Stimulated activated naive CD8-positive, alpha-beta T cell treated with anti-CD3 and anti-CD28 coated beads, Interleukin-15, amount 100 ng/mL, for 72 hours (primary cell): ENCODE results near the gene YPEL4.
"Not testable (repeated sequence)": the region's sequence is repeated elsewhere in the genome, so short reads cannot be mapped to it uniquely, and the experiment has no call there.

ENCODE experiments used
- ATAC-seq: fragments of 150-1000 bp; cut with Tn5 transposase; 2 replicates; pipeline ENCODE4 v1.10.0; 2021; ENCODE audit warnings: mild to moderate bottlenecking, moderate library complexity
- DNase-seq, 2 donors: peaks; one replicate each; pipeline ENCODE4 v3.0.0; 2021 to 2022
- H3K27ac Mint-ChIP-seq, 2 donors: one replicate each; pipeline ENCODE4 v1.8.0; 2022; ENCODE audit warnings: mild to moderate bottlenecking in 2 of 2, mixed read lengths in 2 of 2, moderate library complexity in 2 of 2
- H3K27me3 Mint-ChIP-seq: one replicate; pipeline ENCODE4 v1.8.0; 2022; ENCODE audit warnings: mixed read lengths
- H3K4me1 Mint-ChIP-seq: one replicate; pipeline ENCODE4 v1.8.0; 2022; ENCODE audit warnings: mild to moderate bottlenecking, mixed read lengths
- H3K4me3 Mint-ChIP-seq, 2 donors: one replicate each; pipeline ENCODE4 v1.8.0; 2022; ENCODE audit warnings: mild to moderate bottlenecking in 2 of 2, mixed read lengths in 2 of 2, moderate library complexity in 1 of 2
- H3K9me3 Mint-ChIP-seq, 2 donors: one replicate each; pipeline ENCODE4 v1.8.0; 2022; ENCODE audit warnings: mixed read lengths in 2 of 2

The YPEL4 gene, protein sequence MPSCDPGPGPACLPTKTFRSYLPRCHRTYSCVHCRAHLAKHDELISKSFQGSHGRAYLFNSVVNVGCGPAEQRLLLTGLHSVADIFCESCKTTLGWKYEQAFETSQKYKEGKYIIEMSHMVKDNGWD

GRCh38 chr11:57649826-57650738, at the start of gene YPEL4:
TSS of gene YPEL4 (minus strand) at chr11:57649912. CDS start at chr11:57647107, 2,805 bp downstream.
- Mint-ChIP-seq H3K27me3 (peaks cover 43% of the 10 kb centered on the region), H3K27ac (peak within 1 kb of the TSS; percentile 84 to 88), H3K9me3 (no peaks in the 10 kb centered on the region), H3K4me3 (peak within 1 kb of the TSS; percentile 93 to 99), H3K4me1 (peaks cover 63% of the 10 kb centered on the region)
- ATAC-seq, result peak; percentile 85
- DNase-seq, result peak in 1 of 2 donors; percentile 57

GRCh38 chr11:57698843-57699365, 49.2 kb upstream of the YPEL4 start:
- H3K27ac Mint-ChIP-seq, result no peak overlapping the region
- H3K4me1 Mint-ChIP-seq, result no peaks in the 10 kb centered on the region
- DNase-seq (no peak), ATAC-seq (peak; percentile 12)
- no peaks in the 10 kb centered on the region for H3K27me3 Mint-ChIP-seq
- H3K4me3 Mint-ChIP-seq, result no peak overlapping the region
- no peaks in the 10 kb centered on the region for H3K9me3 Mint-ChIP-seq

GRCh38 chr11:57690474-57690873, 40.8 kb upstream of the YPEL4 start:
- ATAC-seq, H3K9me3 Mint-ChIP-seq, H3K4me1 Mint-ChIP-seq, DNase-seq, H3K27me3 Mint-ChIP-seq, H3K4me3 Mint-ChIP-seq: not testable (repeated sequence)
- peak overlapping the region; percentile 40 to 72 for H3K27ac Mint-ChIP-seq

- H3K4me1 Mint-ChIP-seq, result peaks cover 41% of the 10 kb centered on the region
These were observed 31.5 kb upstream of the YPEL4 start for GRCh38 chr11:57681168-57681567.

GRCh38 chr11:57680552-57680874, 30.8 kb upstream of the YPEL4 start:
- peak overlapping the region in 1 of 2 donors; percentile 14 for H3K4me3 Mint-ChIP-seq
- no peak for DNase-seq
- peak overlapping the region in 1 of 2 donors; percentile 76 for H3K27ac Mint-ChIP-seq
- peaks cover 47% of the 10 kb centered on the region for H3K4me1 Mint-ChIP-seq
- peak; percentile 66 for ATAC-seq
- no peaks in the 10 kb centered on the region for H3K9me3 Mint-ChIP-seq
- no peaks in the 10 kb centered on the region for H3K27me3 Mint-ChIP-seq

More at GRCh38 chr11:57681168-57681567, 31.5 kb upstream of the YPEL4 start:
- Mint-ChIP-seq H3K4me3 (no peak overlapping the region), H3K27ac (peak overlapping the region in 1 of 2 donors; percentile 76), H3K27me3 (no peaks in the 10 kb centered on the region), H3K9me3 (no peaks in the 10 kb centered on the region)
- ATAC-seq, result no peak
- no peak for DNase-seq

DNA sequence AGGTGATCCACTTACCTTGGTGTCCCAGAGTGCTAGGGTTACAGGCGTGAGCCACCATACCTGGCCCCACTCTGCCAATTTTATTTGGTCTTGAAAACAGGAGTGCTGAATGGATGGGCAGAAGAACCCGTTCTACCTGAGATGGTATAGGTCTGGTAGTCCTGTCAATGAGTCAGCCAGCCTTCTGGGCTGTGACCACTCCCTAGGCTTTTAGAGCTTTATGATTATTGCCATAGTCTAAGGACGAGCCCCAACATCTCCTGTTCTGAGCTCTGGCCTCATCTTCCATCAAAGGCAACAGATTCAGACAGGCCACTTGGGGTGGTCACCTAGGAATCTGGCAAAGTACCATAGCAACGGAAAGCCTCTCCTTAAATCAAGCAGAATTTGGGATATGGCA, 29.7 kb upstream of the YPEL4 start:
- H3K27ac Mint-ChIP-seq, result no peak overlapping the region
- H3K4me1 Mint-ChIP-seq, result peaks cover 56% of the 10 kb centered on the region
- H3K27me3 Mint-ChIP-seq, result no peaks in the 10 kb centered on the region
- no peak for ATAC-seq
- H3K9me3 Mint-ChIP-seq, result no peaks in the 10 kb centered on the region
- DNase-seq, result no peak
- no peak overlapping the region for H3K4me3 Mint-ChIP-seq

GRCh38 chr11:57675176-57675941, 25.6 kb upstream of the YPEL4 start:
- H3K27ac Mint-ChIP-seq, result peak overlapping the region; percentile 27 to 70
- peaks cover 76% of the 10 kb centered on the region for H3K4me1 Mint-ChIP-seq
- H3K4me3 Mint-ChIP-seq, result peak overlapping the region in 1 of 2 donors; percentile 9
- H3K9me3 Mint-ChIP-seq, result no peaks in the 10 kb centered on the region
- no peak for ATAC-seq
- DNase-seq, result no peak
- no peaks in the 10 kb centered on the region for H3K27me3 Mint-ChIP-seq

- peaks cover 76% of the 10 kb centered on the region for H3K4me1 Mint-ChIP-seq
- H3K27ac Mint-ChIP-seq, result peak overlapping the region in 1 of 2 donors; percentile 82
- no peak for DNase-seq
- H3K4me3 Mint-ChIP-seq, result peak overlapping the region in 1 of 2 donors; percentile 6
- H3K27me3 Mint-ChIP-seq, result no peaks in the 10 kb centered on the region
- H3K9me3 Mint-ChIP-seq, result no peaks in the 10 kb centered on the region
- no peak for ATAC-seq
These were observed 24.5 kb upstream of the YPEL4 start for GRCh38 chr11:57674251-57674650.

DNA sequence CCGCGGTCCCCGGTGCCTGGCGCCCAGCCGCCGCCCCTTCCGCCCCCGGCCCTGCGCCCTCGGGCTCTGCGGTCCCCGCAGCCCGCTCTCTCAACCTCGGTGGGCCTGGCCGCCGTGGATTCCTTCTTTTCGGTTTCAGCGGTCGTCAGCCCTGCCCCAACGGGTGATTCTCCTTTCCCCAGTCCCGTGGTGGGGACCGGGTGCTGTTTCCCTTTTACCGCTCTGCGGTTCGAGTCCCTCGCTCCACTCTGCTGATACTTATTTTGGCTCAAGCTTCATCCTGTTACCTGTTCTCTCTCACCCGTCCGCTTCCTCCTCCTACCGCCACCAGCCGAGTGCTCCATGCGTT, 18.7 kb upstream of the YPEL4 start:
- DNase-seq, result no peak
- H3K27ac Mint-ChIP-seq, result peak overlapping the region; percentile 99 to 100
- peaks cover 48% of the 10 kb centered on the region for H3K4me1 Mint-ChIP-seq
- peak; percentile 19 for ATAC-seq
- H3K4me3 Mint-ChIP-seq, result peak overlapping the region; percentile 89 to 91
- H3K9me3 Mint-ChIP-seq, result no peaks in the 10 kb centered on the region
- H3K27me3 Mint-ChIP-seq, result no peaks in the 10 kb centered on the region

- H3K4me1 Mint-ChIP-seq, result peaks cover 43% of the 10 kb centered on the region
- ATAC-seq, result peak; percentile 93
- H3K9me3 Mint-ChIP-seq, result no peaks in the 10 kb centered on the region
- DNase-seq, result peak; percentile 100
- peak within 1 kb of the TSS; percentile 99 to 100 for H3K27ac Mint-ChIP-seq
- peak within 1 kb of the TSS; percentile 89 to 91 for H3K4me3 Mint-ChIP-seq
- H3K27me3 Mint-ChIP-seq, result no peaks in the 10 kb centered on the region
These were observed 18.2 kb upstream of the YPEL4 start, which contains the start of gene ZDHHC5 for GRCh38 chr11:57667736-57668433. TSS of gene ZDHHC5 (plus strand) at chr11:57668114. CDS start at chr11:57673091, 4,977 bp downstream.

- peak; percentile 72 for ATAC-seq
These were observed 17.5 kb upstream of the YPEL4 start for GRCh38 chr11:57667117-57667735.

DNA sequence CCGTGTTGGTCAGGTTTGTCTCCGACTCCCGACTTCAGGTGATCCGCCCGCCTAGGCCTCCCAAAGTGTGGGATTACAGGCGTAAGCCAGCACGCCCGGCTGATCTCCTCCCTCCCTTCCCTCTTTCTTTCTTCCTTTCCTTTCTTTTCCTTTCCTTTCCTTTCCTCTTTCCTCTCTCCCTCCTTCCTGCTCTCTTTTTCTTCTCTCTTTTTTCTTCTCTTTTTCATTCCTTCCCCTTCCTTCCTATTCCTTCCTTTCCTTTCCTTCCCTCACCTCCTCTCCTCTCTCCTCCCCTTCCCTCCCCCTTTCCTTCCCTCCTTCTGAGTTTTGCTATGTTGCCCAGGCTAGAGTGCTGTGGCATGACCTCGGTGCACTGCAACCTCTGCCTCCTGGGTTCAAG, 14.3 kb upstream of the YPEL4 start:
- Mint-ChIP-seq H3K9me3 (no peaks in the 10 kb centered on the region), H3K27ac (no peak overlapping the region)

More at GRCh38 chr11:57667117-57667735, 17.5 kb upstream of the YPEL4 start:
- H3K27me3 Mint-ChIP-seq, result no peaks in the 10 kb centered on the region
- DNase-seq, result peak; percentile 91 to 96
- peaks cover 43% of the 10 kb centered on the region for H3K4me1 Mint-ChIP-seq
- H3K27ac Mint-ChIP-seq, result peak overlapping the region; percentile 99 to 100
- peak overlapping the region; percentile 89 to 91 for H3K4me3 Mint-ChIP-seq
- no peaks in the 10 kb centered on the region for H3K9me3 Mint-ChIP-seq

DNA sequence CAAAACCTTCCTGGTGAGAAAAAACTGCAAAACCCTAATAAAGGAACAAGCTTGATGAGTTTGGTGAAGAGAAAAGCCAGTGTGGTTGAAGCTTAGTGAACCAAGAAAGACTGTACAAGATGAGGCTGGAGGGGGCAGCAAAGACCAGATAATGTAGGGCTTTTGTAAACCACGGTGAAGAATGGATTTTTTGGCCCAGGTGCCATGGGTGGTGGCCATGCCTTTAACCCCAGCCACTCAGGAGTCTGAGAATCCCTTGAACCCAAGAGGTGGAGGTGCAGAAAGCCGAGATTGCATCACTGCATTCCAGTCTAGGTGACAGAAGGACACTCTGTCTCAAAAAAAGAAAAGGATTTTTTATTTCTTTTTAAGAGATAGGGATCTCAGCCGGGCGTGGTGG, 13.2 kb upstream of the YPEL4 start:
- Mint-ChIP-seq H3K27me3 (no peaks in the 10 kb centered on the region), H3K9me3 (no peaks in the 10 kb centered on the region), H3K4me1 (peaks cover 46% of the 10 kb centered on the region), H3K27ac (no peak overlapping the region), H3K4me3 (no peak overlapping the region)
- ATAC-seq, result no peak
- no peak for DNase-seq

More for the DNA sequence above, 14.3 kb upstream of the YPEL4 start:
- no peak for DNase-seq
- no peak for ATAC-seq
- H3K4me3 Mint-ChIP-seq, result no peak overlapping the region
- peaks cover 35% of the 10 kb centered on the region for H3K4me1 Mint-ChIP-seq
- no peaks in the 10 kb centered on the region for H3K27me3 Mint-ChIP-seq

GRCh38 chr11:57659669-57660068, 10.0 kb upstream of the YPEL4 start:
- Mint-ChIP-seq H3K4me3 (no peak overlapping the region), H3K9me3 (no peaks in the 10 kb centered on the region), H3K4me1 (peaks cover 51% of the 10 kb centered on the region), H3K27me3 (no peaks in the 10 kb centered on the region), H3K27ac (no peak overlapping the region)
- DNase-seq, result no peak
- ATAC-seq, result no peak

DNA sequence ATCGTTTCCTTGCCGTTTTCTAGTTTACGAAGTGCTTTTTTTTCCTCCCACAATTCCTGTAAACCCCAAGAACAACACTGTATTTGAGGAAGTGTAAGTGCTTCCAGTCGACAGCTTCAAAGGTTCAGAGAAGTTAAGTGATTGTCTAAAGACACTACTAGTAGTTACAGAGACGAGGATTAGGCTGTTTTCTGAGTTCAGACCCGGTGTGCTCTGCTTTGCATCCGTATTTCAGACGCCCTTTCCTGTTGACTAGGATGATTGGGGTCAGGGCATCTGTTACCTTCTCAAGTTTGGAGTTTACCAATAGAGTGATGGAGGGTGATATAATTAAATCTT, 8.3 kb upstream of the YPEL4 start:
- H3K27ac Mint-ChIP-seq, result peak overlapping the region; percentile 95 to 99
- DNase-seq, result no peak
- H3K4me1 Mint-ChIP-seq, result peaks cover 55% of the 10 kb centered on the region
- peak overlapping the region; percentile 99 to 100 for H3K4me3 Mint-ChIP-seq
- no peak for ATAC-seq
- no peaks in the 10 kb centered on the region for H3K27me3 Mint-ChIP-seq
- H3K9me3 Mint-ChIP-seq, result no peaks in the 10 kb centered on the region
